Forelimb muscle (tissue), 1 donor: ENCODE data around the gene TNIP1. TPM values are rescaled to one million over a fixed set of nuclear protein-coding genes. Genes with fewer than 3 reads are reported as not detected.

Source experiments
- DNase-seq: peaks from one replicate; pipeline ENCODE4 v3.0.0-alpha.2; 2013; ENCODE audit warnings: low read depth
- polyA plus RNA-seq: library from polyadenylated mRNA; unstranded; fragments of 120-200 nt; gene quantifications from one replicate; pipeline ENCODE4 v1.2.1, GENCODE V29; 2013; ENCODE audit not compliant: insufficient read length

The TNIP1 gene
- polyA plus RNA-seq, 1 donor = 84.6 TPM

- DNase-seq = no peak
These were observed 24.7 kb upstream of the TNIP1 start for GRCh38 chr5:151105561-151105960.

- DNase-seq = no peak
These were observed 24.0 kb upstream of the TNIP1 start for GRCh38 chr5:151104795-151105194.

- no peak for DNase-seq
These were observed 20.9 kb upstream of the TNIP1 start for GRCh38 chr5:151101746-151102145.

- no peak for DNase-seq
These were observed 20.3 kb upstream of the TNIP1 start for GRCh38 chr5:151101151-151101550.

- no peak for DNase-seq
These were observed 19.8 kb upstream of the TNIP1 start for GRCh38 chr5:151100681-151101080.

- DNase-seq = no peak
These were observed 17.9 kb upstream of the TNIP1 start for GRCh38 chr5:151098768-151099121.

- no peak for DNase-seq
These were observed 17.3 kb upstream of the TNIP1 start for GRCh38 chr5:151097820-151098767.

GRCh38 chr5:151097061-151097460, 16.2 kb upstream of the TNIP1 start:
- no peak for DNase-seq

- no peak for DNase-seq
These were observed 15.2 kb upstream of the TNIP1 start for GRCh38 chr5:151096001-151096373.

- no peak for DNase-seq
These were observed 14.6 kb upstream of the TNIP1 start for GRCh38 chr5:151095341-151096000.

GRCh38 chr5:151094852-151095245, 14.0 kb upstream of the TNIP1 start:
- no peak for DNase-seq

- DNase-seq = no peak
These were observed 13.4 kb upstream of the TNIP1 start for GRCh38 chr5:151094030-151094851.

- no peak for DNase-seq
These were observed 12.6 kb upstream of the TNIP1 start for GRCh38 chr5:151093476-151093889.

GRCh38 chr5:151092762-151093161, 11.9 kb upstream of the TNIP1 start:
- no peak for DNase-seq

- DNase-seq = no peak
These were observed 8.9 kb upstream of the TNIP1 start for GRCh38 chr5:151089726-151090125.

GRCh38 chr5:151088986-151089385, 8.2 kb upstream of the TNIP1 start:
- DNase-seq = no peak

- DNase-seq = no peak
These were observed 6.7 kb upstream of the TNIP1 start for GRCh38 chr5:151087486-151087885.

GRCh38 chr5:151086905-151087360, 6.1 kb upstream of the TNIP1 start:
- DNase-seq = no peak

- no peak for DNase-seq
These were observed 5.5 kb upstream of the TNIP1 start for GRCh38 chr5:151086192-151086869.

GRCh38 chr5:151085517-151086041, 4.7 kb upstream of the TNIP1 start:
- no peak for DNase-seq

- DNase-seq = no peak
These were observed 3.5 kb upstream of the TNIP1 start for GRCh38 chr5:151084363-151084762.
